Stimulated activated CD4-positive, alpha-beta T cell treated with anti-CD3 and anti-CD28 coated beads, Interleukin-4, amount 100 ng/mL, for 48 hours (primary cell): Measurements from ENCODE around the gene KCTD4.

ENCODE experiments used
- DNase-seq, 2 donors: peaks; one replicate each; pipeline ENCODE4 v3.0.0-alpha.2; 2020; ENCODE audit warnings: low read depth in 2 of 2

KCTD4 gene

DNA sequence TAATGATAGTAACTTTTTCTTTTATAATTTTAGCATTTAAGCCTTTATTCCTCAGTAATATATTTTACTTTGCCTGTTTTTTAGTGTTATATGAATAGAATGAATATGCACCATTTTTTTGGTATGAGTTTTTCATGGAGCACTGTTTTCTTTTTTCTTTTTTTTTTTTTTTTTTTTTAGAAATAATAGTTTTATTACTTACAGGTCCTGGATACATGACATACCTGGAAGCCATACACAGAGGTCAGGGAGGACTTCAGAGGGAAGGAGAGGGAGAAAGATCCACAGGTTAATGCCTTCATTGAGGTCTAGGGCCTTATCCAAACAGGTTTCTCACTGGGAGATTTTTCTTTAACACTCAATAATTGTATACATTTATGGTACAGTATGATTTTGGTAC lies 26.4 kb downstream of the KCTD4 start:
- DNase-seq: no peak

DNA sequence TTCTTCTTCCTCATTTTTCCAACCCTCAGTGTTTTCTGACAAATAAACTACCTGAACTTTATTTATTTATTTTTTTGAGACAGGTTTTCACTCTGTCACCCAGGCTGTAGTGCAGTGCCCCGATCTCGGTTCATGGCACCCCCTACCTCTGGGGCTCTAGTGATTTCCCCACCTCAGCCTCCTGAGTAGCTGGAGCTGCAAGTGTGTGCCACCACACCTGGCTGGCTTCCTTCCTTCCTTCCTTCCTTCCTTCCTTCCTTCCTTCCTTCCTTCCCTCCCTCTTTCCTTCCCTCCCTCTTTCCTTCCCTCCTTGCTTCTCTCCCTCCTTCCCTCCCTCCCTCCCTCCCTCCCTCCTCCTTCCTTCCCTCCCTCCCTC lies 32.3 kb downstream of the KCTD4 start:
- DNase-seq: no peak

DNA sequence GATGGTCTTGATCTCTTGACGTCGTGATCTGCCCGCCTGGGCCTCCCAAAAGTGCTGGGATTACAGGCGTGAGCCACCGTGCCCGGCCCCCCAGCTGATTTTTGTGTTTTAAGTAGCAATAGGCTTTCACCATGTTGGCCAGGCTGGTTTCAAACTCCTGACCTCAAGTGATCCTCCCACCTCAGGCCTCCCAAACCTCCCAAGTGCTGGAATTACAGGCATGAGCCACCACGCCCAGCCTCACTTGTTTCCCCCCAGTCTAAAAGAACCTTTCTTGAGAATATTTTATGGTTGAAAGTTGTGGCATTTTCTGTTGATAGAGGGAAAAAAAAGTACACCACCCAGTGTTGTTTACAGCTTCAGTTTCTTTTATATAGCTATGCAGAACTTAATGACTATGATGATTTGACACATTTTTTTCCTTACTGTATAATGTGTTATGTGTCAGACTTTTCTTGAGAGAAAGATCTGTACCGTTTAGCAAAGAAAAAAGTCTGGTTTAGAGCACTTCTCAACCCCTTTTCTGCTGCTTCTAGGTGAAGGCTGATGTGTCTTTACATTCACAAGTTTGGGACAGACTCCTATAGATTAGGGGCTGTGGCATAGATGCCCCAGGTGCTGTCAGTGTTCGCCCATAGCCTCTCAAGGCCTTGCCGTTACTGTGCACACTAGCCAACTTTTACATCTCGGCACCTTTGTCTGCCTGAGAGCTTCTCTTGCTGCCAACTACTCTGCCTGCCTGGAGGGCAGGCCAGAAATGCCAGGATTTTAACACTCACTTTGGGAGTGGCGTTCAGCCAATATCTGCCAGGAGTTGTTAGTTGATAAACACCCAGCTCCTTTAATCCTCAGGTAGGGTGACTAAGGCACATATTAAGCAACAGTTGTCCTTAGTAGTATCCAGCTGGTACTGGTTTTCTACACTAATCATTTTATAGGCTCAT lies 33.0 kb downstream of the KCTD4 start:
- no peak for DNase-seq

DNA sequence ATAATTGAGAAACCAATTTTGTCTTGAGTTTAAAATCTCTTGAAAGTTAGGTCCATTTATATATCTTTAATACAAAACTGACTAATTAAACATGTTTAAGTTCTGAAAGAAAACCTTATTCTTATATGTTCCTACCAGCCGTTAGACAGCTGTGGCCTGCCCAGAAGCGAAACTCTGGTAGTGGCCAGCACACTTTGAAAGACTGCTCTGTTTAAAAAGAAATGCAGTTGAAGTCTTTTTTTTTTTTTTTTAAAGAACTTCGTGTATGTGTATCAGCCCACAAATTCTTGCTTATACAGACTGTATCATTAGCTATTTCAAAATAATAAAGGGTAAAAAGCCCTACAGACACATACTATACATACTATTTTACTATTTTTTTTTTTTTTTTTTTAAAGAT lies 34.0 kb downstream of the KCTD4 start:
- no peak for DNase-seq

DNA sequence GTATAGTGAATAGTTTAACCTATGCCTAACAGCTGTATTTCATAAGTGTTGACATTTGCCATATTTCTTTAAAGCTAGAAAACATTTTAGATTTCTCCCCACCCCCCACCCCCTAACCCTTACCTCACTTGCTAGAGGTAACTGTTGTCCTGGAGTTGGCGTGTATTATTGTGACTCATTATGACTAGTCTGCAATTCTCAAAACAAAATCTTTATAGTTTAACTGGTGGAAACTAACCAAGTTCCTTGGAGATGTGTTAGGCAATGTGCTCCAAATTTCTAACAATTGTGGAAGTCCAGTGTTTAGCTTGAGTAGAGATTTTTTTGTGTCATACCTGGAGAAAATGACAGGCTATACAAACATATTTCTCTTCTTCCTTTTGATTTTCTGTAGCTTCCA lies 38.0 kb downstream of the KCTD4 start:
- no peak for DNase-seq

DNA sequence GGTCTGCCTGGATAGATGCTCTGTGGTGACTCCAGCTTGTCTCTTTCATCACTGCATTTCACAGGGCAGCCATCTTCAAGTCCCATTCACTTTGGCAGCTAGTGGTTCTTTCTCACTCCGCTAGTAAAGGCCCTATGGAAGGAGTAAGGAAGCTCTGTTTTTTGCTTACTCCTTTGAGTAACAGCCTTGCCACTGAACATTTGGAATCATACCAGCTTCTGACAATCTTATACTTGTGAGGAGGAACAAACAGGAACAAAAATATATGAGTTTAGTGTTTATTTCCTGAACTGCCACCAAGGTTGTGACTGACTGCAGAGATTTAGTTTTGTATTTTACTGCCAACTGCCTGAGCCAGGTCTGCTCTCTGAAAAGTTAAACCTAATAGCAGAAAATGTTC lies 38.7 kb downstream of the KCTD4 start:
- DNase-seq: no peak

DNA sequence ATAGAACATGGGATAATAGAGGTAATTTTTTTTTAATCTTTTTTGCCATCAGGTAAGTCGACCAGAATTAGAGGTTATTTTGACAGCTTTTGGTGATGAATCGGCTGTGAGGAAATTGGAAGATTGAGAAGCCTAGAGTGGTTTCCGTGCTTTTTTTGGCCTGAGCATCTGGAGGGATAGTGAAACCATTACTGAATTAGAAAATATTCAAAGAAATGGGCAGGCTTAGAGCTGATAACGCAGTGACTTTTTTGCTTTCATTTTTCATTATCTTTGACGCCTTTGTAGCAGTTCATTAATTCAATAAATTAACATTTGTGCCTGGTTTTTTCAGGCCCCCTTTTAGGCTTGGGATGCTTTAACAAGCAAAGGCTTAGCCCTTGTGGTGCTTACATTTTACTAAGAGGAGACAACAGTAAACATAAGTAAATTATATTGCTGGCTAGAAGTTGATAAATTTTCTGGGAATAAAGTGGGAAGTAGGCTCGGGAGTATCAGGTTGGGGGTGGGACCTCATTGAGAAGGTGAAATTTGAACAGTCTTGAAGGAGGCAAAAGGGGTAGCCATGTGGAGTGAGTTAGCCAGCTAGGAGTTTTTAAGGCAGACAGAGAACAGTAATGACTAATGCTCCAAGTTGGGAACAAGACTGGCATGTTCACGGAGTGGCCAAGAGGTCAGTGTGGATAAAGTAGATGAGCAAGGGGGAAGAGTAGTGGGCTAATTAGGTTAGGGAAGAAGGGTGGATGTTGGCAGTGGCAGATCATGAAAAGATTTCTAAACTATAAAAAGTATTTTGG lies 44.1 kb downstream of the KCTD4 start:
- DNase-seq: no peak

DNA sequence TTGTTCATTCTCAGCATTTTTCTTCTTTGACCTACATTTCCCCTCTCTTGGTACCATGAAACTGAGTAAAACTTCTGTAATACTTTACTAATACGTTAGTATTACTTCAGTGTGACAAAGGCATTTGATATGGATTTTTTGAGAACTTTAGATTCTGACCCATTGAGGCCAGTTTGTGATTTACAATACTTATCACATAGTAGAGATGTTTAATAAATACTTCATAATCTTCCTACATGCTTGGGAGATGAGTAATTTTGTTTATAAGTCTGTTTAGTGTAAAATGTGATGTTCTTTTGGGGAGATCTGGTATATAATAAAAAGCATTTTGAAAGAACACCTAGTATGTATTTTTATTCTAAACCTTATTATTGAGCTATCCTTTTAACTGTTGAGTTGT lies 50.9 kb downstream of the KCTD4 start:
- no peak for DNase-seq

DNA sequence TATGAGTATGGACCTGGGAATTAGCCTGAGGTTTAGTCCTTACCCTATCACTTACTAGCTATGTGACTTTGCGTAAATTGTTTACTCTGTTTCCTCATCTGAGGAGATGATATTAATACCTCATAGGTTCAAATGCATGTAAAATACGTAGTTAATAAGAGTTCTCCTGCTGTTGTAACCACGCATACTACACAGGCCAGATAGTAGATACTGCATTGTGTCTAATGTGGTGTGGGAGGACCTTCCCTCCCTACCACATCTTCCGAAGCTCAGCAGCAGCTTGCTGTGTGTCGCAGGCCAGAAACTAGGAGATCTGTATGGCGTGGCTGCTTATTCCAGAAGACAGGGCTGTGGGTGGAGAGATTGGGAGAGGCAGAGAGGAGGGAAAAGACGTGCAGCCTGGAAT lies 57.5 kb downstream of the KCTD4 start:
- DNase-seq: no peak
